Caco-2 (cell line): ENCODE data around the gene FGD5. TPM values are rescaled to one million over a fixed set of nuclear protein-coding genes. Genes with fewer than 3 reads are reported as not detected.

Experiments
- BruUV-seq: library from RNA; stranded (reverse); fragments of 400-500 nt; replicated peaks from 2 replicates; lab custom pipeline; 2021; lab: Mats Ljungman, UMichigan
- CTCF ChIA-PET: fragments of 300-600 bp; sonication (Branson Sonifier 250); formaldehyde crosslinking; loops from one replicate; lab custom pipeline; 2022; ENCODE audit warnings: antibody characterized with exemption; lab: Charles Lee
- POLR2A ChIA-PET: fragments of 300-600 bp; sonication (Branson Sonifier 250); formaldehyde crosslinking; loops from one replicate; lab custom pipeline; 2022; ENCODE audit warnings: antibody characterized with exemption; lab: Charles Lee
- DNase-seq, 2 experiments: peaks; one replicate each; pipeline versions ENCODE4 v3.0.0 to v3.0.0-alpha.2; 2020 to 2022
- H3K27me3 ChIP-seq: replicated peaks from 2 replicates; pipeline ENCODE4 v1.6.0; 2011; ENCODE audit warnings: low read length; ENCODE audit not compliant: control insufficient read depth, insufficient read depth
- H3K36me3 ChIP-seq: 2 replicates; pipeline ENCODE4 v1.5.1; 2011; ENCODE audit warnings: low read length; ENCODE audit not compliant: control insufficient read depth, insufficient read depth
- H3K4me1 ChIP-seq: fragments of 250-450 bp; sonication (Bioruptor Pico); 2 replicates; pipeline ENCODE4 v1.5.1; 2020; ENCODE audit warnings: mild to moderate bottlenecking
- H3K4me3 ChIP-seq: 2 replicates; pipeline ENCODE4 v1.5.1; 2011; ENCODE audit warnings: low read depth, mild to moderate bottlenecking, control low read depth, low read length
- H3K9me3 ChIP-seq: fragments of 250-450 bp; sonication (Bioruptor Pico); 2 replicates; pipeline ENCODE4 v1.5.1; 2020; ENCODE audit warnings: mild to moderate bottlenecking, moderate library complexity
- H3K27ac Mint-ChIP-seq: one replicate; pipeline ENCODE4 v1.8.0; 2022; ENCODE audit warnings: mixed read lengths; ENCODE audit not compliant: unreplicated experiment
- H3K27me3 Mint-ChIP-seq: one replicate; pipeline ENCODE4 v1.8.0; 2022; ENCODE audit warnings: mixed read lengths; ENCODE audit not compliant: insufficient read depth, unreplicated experiment
- H3K36me3 Mint-ChIP-seq: one replicate; pipeline ENCODE4 v1.8.0; 2022; ENCODE audit warnings: mild to moderate bottlenecking, mixed read lengths; ENCODE audit not compliant: insufficient read depth, unreplicated experiment
- H3K4me1 Mint-ChIP-seq: one replicate; pipeline ENCODE4 v1.8.0; 2022; ENCODE audit warnings: low read depth, mixed read lengths; ENCODE audit not compliant: unreplicated experiment
- H3K4me3 Mint-ChIP-seq: one replicate; pipeline ENCODE4 v1.8.0; 2022; ENCODE audit warnings: mild to moderate bottlenecking, moderate library complexity, mixed read lengths; ENCODE audit not compliant: unreplicated experiment
- H3K9me3 Mint-ChIP-seq: one replicate; pipeline ENCODE4 v1.8.0; 2022; ENCODE audit warnings: mixed read lengths; ENCODE audit not compliant: unreplicated experiment
- CTCF ChIP-seq, 2 experiments: fragments of 200-600 bp in 1 of 2; IDR thresholded peaks; 1 replicate in 1 of 2; 2 replicates in 1 of 2; pipeline versions ENCODE4 v1.5.1 to v1.8.0; 2011 to 2022; ENCODE audit warnings: antibody characterized with exemption in 1 of 2, control low read depth in 1 of 2, inconsistent platforms in 1 of 2, low read depth in 1 of 2, low read length in 1 of 2, mild to moderate bottlenecking in 1 of 2, moderate library complexity in 1 of 2; ENCODE audit not compliant: insufficient read depth in 1 of 2, severe bottlenecking in 1 of 2, unreplicated experiment in 1 of 2
- intact Hi-C: fragments of 100-400 bp; cut with micrococcal nuclease; formaldehyde crosslinking; loops from one replicate; pipeline ENCODE4 v1.10.0; 2022; ENCODE audit not compliant: unreplicated experiment
- total RNA-seq: library from RNA; stranded (reverse); gene quantifications from 2 replicates; pipeline ENCODE4 v1.2.3, GENCODE V29; 2022

FGD5 gene
- total RNA-seq, 1 experiment from 2014 or later: 0.25 TPM

- H3K27me3 Mint-ChIP-seq: peaks cover 3% of the 10 kb centered on the region
- H3K27me3 ChIP-seq: no peaks in the 10 kb centered on the region
- H3K27ac Mint-ChIP-seq: no peak overlapping the region
- no peaks in the 10 kb centered on the region for H3K9me3 Mint-ChIP-seq
- intact Hi-C loops: no loop called here
- DNase-seq: no peak
- ChIA-PET POLR2A (no interaction called here), CTCF (no interaction called here)
- no TSS peak for BruUV-seq
- no peaks in the 10 kb centered on the region for H3K36me3 ChIP-seq
- H3K4me1 ChIP-seq: peaks cover 11% of the 10 kb centered on the region
- H3K9me3 ChIP-seq: no peaks in the 10 kb centered on the region
- H3K4me3 ChIP-seq: no peak overlapping the region
- H3K4me3 Mint-ChIP-seq: no peak overlapping the region
- H3K4me1 Mint-ChIP-seq: peaks cover 15% of the 10 kb centered on the region
- H3K36me3 Mint-ChIP-seq: no peaks in the 10 kb centered on the region
- no peak for TF ChIP-seq CTCF (IDR thresholded peaks at IDR 0.05; ENCODE audit: insufficient read depth in 1 of 2, low read depth in 1 of 2, low read length in 1 of 2, severe bottlenecking in 1 of 2, unreplicated experiment in 1 of 2)
Observed at GRCh38 chr3:14802381-14802731, 16.4 kb upstream of the FGD5 start.

- TF ChIP-seq CTCF (IDR thresholded peaks at IDR 0.05; ENCODE audit: insufficient read depth in 1 of 2, low read depth in 1 of 2, low read length in 1 of 2, severe bottlenecking in 1 of 2, unreplicated experiment in 1 of 2): no peak
- no peaks in the 10 kb centered on the region for H3K36me3 ChIP-seq
- H3K27me3 ChIP-seq: no peaks in the 10 kb centered on the region
- H3K4me3 ChIP-seq: no peak overlapping the region
- H3K4me3 Mint-ChIP-seq: no peak overlapping the region
- CTCF ChIA-PET: interaction anchor here (0.5 to 0.6 kb wide), 2 partner anchors 12 to 225 kb away, joined by 3 read pairs; no protein-coding TSS in a partner anchor
- peaks cover 15% of the 10 kb centered on the region for H3K4me1 Mint-ChIP-seq
- BruUV-seq: no TSS peak
- H3K27ac Mint-ChIP-seq: no peak overlapping the region
- H3K36me3 Mint-ChIP-seq: no peaks in the 10 kb centered on the region
- H3K9me3 Mint-ChIP-seq: no peaks in the 10 kb centered on the region
- DNase-seq: no peak
- peaks cover 11% of the 10 kb centered on the region for H3K4me1 ChIP-seq
- intact Hi-C loops: no loop called here
- POLR2A ChIA-PET: no interaction called here
- H3K27me3 Mint-ChIP-seq: peaks cover 3% of the 10 kb centered on the region
- H3K9me3 ChIP-seq: no peaks in the 10 kb centered on the region
Observed at GRCh38 chr3:14803101-14803980, 15.4 kb upstream of the FGD5 start.

- ChIA-PET POLR2A (no interaction called here), CTCF (no interaction called here)
- Mint-ChIP-seq H3K36me3 (no peaks in the 10 kb centered on the region), H3K27ac (peak overlapping the region; percentile 25), H3K4me3 (no peak overlapping the region), H3K9me3 (no peaks in the 10 kb centered on the region), H3K27me3 (peaks cover 8% of the 10 kb centered on the region), H3K4me1 (peaks cover 15% of the 10 kb centered on the region)
- H3K4me3 ChIP-seq: no peak overlapping the region
- no peaks in the 10 kb centered on the region for H3K36me3 ChIP-seq
- H3K27me3 ChIP-seq: no peaks in the 10 kb centered on the region
- peaks cover 11% of the 10 kb centered on the region for H3K4me1 ChIP-seq
- intact Hi-C loops: no loop called here
- no peak for DNase-seq
- TF ChIP-seq CTCF (IDR thresholded peaks at IDR 0.05; ENCODE audit: insufficient read depth in 1 of 2, low read depth in 1 of 2, low read length in 1 of 2, severe bottlenecking in 1 of 2, unreplicated experiment in 1 of 2): no peak
- H3K9me3 ChIP-seq: no peaks in the 10 kb centered on the region
- no TSS peak for BruUV-seq
Observed at GRCh38 chr3:14803981-14804834, 14.6 kb upstream of the FGD5 start.
